Fibroblast of lung (primary cell): ENCODE measurements around the gene NUB1. TPM values are rescaled to one million over a fixed set of nuclear protein-coding genes. Genes with fewer than 3 reads are reported as not detected.
A peak's percentile ranks its signal among the peaks of the same experiment; 100 is the strongest.

ENCODE experiments used
- DNase-seq, 2 donors: peaks; one replicate each; pipeline versions ENCODE4 v3.0.0 to v3.0.0-alpha.2; 2010; ENCODE audit warnings: low read depth in 2 of 2
- H2AFZ ChIP-seq: 2 replicates; pipeline ENCODE4 v1.5.1; 2012; ENCODE audit warnings: low read length, control low read depth, inconsistent platforms
- H3K27ac ChIP-seq: 2 replicates; pipeline ENCODE4 v1.5.1; 2011; ENCODE audit warnings: low read length, control low read depth; ENCODE audit not compliant: insufficient read depth
- H3K27me3 ChIP-seq: 2 replicates; pipeline ENCODE4 v1.5.1; 2011; ENCODE audit warnings: mild to moderate bottlenecking, low read length; ENCODE audit not compliant: control insufficient read depth, insufficient read depth
- H3K36me3 ChIP-seq: 2 replicates; pipeline ENCODE4 v1.5.1; 2011; ENCODE audit warnings: low read length; ENCODE audit not compliant: control insufficient read depth, insufficient read depth
- H3K4me1 ChIP-seq: 2 replicates; pipeline ENCODE4 v1.5.1; 2011; ENCODE audit warnings: low read length; ENCODE audit not compliant: control insufficient read depth, insufficient read depth; ENCODE audit errors: extremely low read depth
- H3K4me2 ChIP-seq: 2 replicates; pipeline ENCODE4 v1.5.1; 2011; ENCODE audit warnings: low read length, control low read depth; ENCODE audit not compliant: insufficient read depth; ENCODE audit errors: extremely low read depth
- H3K4me3 ChIP-seq, 4 experiments: fragments of 200-600 bp in 1 of 4; sonication (generic) in 1 of 4; replicated peaks in 1 of 4; 2 replicates each; pipeline ENCODE4 v1.5.1; 2011 to 2016; ENCODE audit warnings: low read length in 4 of 4, low read depth in 3 of 4, mild to moderate bottlenecking in 3 of 4, control low read depth in 2 of 4, inconsistent platforms in 1 of 4, mixed read lengths in 1 of 4; ENCODE audit not compliant: insufficient read depth in 1 of 4; ENCODE audit errors: control extremely low read depth in 1 of 4
- H3K79me2 ChIP-seq: 2 replicates; pipeline ENCODE4 v1.5.1; 2012; ENCODE audit warnings: mild to moderate bottlenecking, low read length, inconsistent platforms; ENCODE audit not compliant: control insufficient read depth, insufficient read depth
- H3K9ac ChIP-seq: 2 replicates; pipeline ENCODE4 v1.5.1; 2011; ENCODE audit warnings: mild to moderate bottlenecking, low read length, control low read depth; ENCODE audit not compliant: insufficient read depth
- H3K9me3 ChIP-seq: 2 replicates; pipeline ENCODE4 v1.5.1; 2012; ENCODE audit warnings: low read depth, low read length; ENCODE audit not compliant: control insufficient read depth, insufficient read depth
- H4K20me1 ChIP-seq: 2 replicates; pipeline ENCODE4 v1.5.1; 2011; ENCODE audit warnings: low read length; ENCODE audit not compliant: control insufficient read depth, insufficient read depth; ENCODE audit errors: extremely low read depth
- EZH2 ChIP-seq: IDR thresholded peaks from 2 replicates; pipeline ENCODE4 v1.5.1; 2012; ENCODE audit warnings: low read length, control low read depth, mild to moderate bottlenecking; ENCODE audit errors: missing control alignments
- polyA plus RNA-seq, 2 donors: library from polyadenylated mRNA; depleted of rRNA in 1 of 2; stranded (reverse) in 1 of 2; unstranded in 1 of 2; fragments of >200 nt; gene quantifications; 2 replicates each; pipeline ENCODE4 v1.2.1, GENCODE V29; 2011 to 2012; ENCODE audit warnings: missing spikeins in 1 of 2
- total RNA-seq: library from RNA; depleted of rRNA; stranded (reverse); fragments of >200 nt; gene quantifications from 2 replicates; pipeline ENCODE4 v1.2.1, GENCODE V29; 2014
- TF ChIP-seq, protein P1 (sequence below), 2 donors: IDR thresholded peaks in 1 of 2; conservative IDR thresholded peaks in 1 of 2; 1 replicate in 1 of 2; 2 replicates in 1 of 2; pipeline ENCODE4 v1.5.1; 2011 to 2012; ENCODE audit warnings: low read length in 2 of 2, control low read depth in 1 of 2, inconsistent platforms in 1 of 2, low read depth in 1 of 2, mild to moderate bottlenecking in 1 of 2

NUB1 gene
- total and polyA plus RNA-seq, 2 donors (not counting 1 experiment from before 2014, with no cell fraction given), result 44.4 to 77.7 TPM

GRCh38 chr7:151312356-151312755, 29.3 kb upstream of the NUB1 start:
- no peaks in the 10 kb centered on the region for H3K27me3 ChIP-seq
- no peak overlapping the region for H3K4me3 ChIP-seq
- no peaks in the 10 kb centered on the region for H3K79me2 ChIP-seq

GRCh38 chr7:151312831-151313809, 28.5 kb upstream of the NUB1 start:
- no peaks in the 10 kb centered on the region for H3K36me3 ChIP-seq

More at GRCh38 chr7:151312356-151312755, 29.3 kb upstream of the NUB1 start:
- TF ChIP-seq EZH2, result no peak
- Histone ChIP-seq H3K9me3 (no peaks in the 10 kb centered on the region), H3K27ac (no peak overlapping the region), H3K9ac (no peak overlapping the region), H2AFZ (no peak overlapping the region), H4K20me1 (no peaks in the 10 kb centered on the region), H3K36me3 (no peaks in the 10 kb centered on the region), H3K4me2 (no peak overlapping the region), H3K4me1 (peaks cover 17% of the 10 kb centered on the region)
- no peak for DNase-seq

DNA sequence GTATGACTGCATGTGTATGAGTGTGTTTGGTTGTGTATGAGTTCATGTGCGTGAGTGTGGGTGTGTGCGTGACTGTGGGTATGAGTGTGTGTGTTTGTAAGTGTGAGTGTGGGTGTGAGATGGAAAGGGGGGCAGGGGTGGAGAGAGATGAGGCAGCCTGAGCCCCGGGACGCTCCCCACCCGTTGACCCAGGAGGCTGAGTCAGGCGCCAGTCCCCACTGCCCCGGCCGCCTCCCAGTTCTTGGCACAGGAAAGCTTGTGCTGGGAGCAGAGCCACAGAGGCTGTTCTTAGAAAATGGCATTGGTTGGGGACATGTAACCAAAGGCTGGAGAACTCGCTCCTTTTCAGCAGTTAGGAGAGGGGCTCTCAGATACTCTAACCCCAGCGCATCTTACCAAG, 27.8 kb upstream of the NUB1 start:
- peaks cover 3% of the 10 kb centered on the region for H3K27me3 ChIP-seq
- peaks cover 12% of the 10 kb centered on the region for H3K4me1 ChIP-seq
- DNase-seq, result peak; percentile 41 to 55
- peak overlapping the region; percentile 42 for H3K27ac ChIP-seq
- no peaks in the 10 kb centered on the region for H3K9me3 ChIP-seq
- no peaks in the 10 kb centered on the region for H3K79me2 ChIP-seq
- no peak overlapping the region for H3K4me3 ChIP-seq
- no peak overlapping the region for H3K9ac ChIP-seq
- H2AFZ ChIP-seq, result no peak overlapping the region
- H3K36me3 ChIP-seq, result no peaks in the 10 kb centered on the region
- H3K4me2 ChIP-seq, result peak overlapping the region; percentile 32
- TF ChIP-seq, protein P1, sequence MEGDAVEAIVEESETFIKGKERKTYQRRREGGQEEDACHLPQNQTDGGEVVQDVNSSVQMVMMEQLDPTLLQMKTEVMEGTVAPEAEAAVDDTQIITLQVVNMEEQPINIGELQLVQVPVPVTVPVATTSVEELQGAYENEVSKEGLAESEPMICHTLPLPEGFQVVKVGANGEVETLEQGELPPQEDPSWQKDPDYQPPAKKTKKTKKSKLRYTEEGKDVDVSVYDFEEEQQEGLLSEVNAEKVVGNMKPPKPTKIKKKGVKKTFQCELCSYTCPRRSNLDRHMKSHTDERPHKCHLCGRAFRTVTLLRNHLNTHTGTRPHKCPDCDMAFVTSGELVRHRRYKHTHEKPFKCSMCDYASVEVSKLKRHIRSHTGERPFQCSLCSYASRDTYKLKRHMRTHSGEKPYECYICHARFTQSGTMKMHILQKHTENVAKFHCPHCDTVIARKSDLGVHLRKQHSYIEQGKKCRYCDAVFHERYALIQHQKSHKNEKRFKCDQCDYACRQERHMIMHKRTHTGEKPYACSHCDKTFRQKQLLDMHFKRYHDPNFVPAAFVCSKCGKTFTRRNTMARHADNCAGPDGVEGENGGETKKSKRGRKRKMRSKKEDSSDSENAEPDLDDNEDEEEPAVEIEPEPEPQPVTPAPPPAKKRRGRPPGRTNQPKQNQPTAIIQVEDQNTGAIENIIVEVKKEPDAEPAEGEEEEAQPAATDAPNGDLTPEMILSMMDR (conservative IDR thresholded peaks at IDR 0.05 in 1 of 2, IDR thresholded peaks at IDR 0.05 in 1 of 2; ENCODE audit: low read depth in 1 of 2, low read length in 2 of 2), result no peak
- TF ChIP-seq EZH2, result no peak
- H4K20me1 ChIP-seq, result no peaks in the 10 kb centered on the region

More at GRCh38 chr7:151312831-151313809, 28.5 kb upstream of the NUB1 start:
- Histone ChIP-seq H3K79me2 (no peaks in the 10 kb centered on the region), H4K20me1 (no peaks in the 10 kb centered on the region), H2AFZ (no peak overlapping the region), H3K4me2 (peak overlapping the region; percentile 32), H3K9me3 (no peaks in the 10 kb centered on the region), H3K4me1 (peaks cover 17% of the 10 kb centered on the region), H3K27me3 (peaks cover 3% of the 10 kb centered on the region), H3K27ac (peak overlapping the region; percentile 42), H3K9ac (no peak overlapping the region), H3K4me3 (no peak overlapping the region)
- DNase-seq, result no peak
- TF ChIP-seq, protein P1 (conservative IDR thresholded peaks at IDR 0.05 in 1 of 2, IDR thresholded peaks at IDR 0.05 in 1 of 2; ENCODE audit: low read depth in 1 of 2, low read length in 2 of 2), result no peak
- no peak for TF ChIP-seq EZH2
